Stimulated activated CD4-positive, alpha-beta T cell treated with anti-CD3 and anti-CD28 coated beads, Interleukin-4, amount 100 ng/mL, for 48 hours (primary cell): ENCODE data around the gene USP34.
"Not testable (repeated sequence)": the region's sequence is repeated elsewhere in the genome, so short reads cannot be mapped to it uniquely, and the experiment has no call there.

ENCODE experiments used
- DNase-seq, 2 donors: peaks; one replicate each; pipeline ENCODE4 v3.0.0-alpha.2; 2020; ENCODE audit warnings: low read depth in 2 of 2

USP34 gene

GRCh38 chr2:61185231-61185728 lies 285.6 kb downstream of the USP34 start:
- no peak for DNase-seq

DNA sequence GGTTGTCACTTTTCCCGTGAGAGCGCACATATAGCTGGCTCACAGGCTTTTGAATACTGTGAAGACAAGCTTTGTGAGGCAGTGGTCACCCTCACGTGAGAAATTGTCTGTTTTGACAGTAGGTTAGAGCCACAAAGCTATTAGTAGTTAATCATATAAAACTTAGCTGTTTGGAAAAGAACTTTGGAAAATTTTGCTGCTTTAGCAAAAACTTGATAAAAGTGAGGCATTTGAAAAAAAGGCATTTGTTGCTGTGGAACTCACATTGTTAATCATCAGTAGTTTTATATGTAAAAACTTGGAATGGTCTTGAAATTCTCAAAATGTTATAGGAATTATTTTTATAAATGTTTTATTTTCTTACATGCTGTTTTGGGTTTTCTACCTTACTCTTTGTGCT lies 286.6 kb downstream of the USP34 start:
- DNase-seq: no peak

- DNase-seq: no peak
Measured at GRCh38 chr2:61183795-61184194, 287.1 kb downstream of the USP34 start.

GRCh38 chr2:61182059-61182383 lies 288.9 kb downstream of the USP34 start:
- DNase-seq: no peak

GRCh38 chr2:61181382-61182058 lies 289.4 kb downstream of the USP34 start:
- DNase-seq: no peak

DNA sequence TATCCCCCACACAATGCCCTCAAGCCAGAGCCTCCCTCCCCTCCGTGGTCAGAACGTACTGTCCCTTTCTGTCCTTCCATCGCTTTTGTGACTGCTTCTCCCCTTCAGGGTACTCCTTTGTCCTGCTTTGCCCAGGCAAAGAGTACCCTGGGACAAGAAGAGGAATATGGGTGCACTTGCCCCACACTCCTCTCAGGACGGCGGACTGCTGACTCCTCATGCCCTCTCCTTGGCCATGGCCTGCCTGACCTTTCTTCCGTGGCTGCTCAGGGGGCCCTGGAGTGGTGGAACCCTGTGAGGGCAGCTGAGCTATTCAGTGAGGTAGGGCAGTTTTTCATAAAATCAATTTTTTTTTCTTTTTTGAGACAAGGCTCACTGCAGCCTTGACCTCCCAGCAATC lies 290.2 kb downstream of the USP34 start:
- no peak for DNase-seq

- DNase-seq: no peak
Measured at GRCh38 chr2:61179701-61180639, 290.9 kb downstream of the USP34 start.

DNA sequence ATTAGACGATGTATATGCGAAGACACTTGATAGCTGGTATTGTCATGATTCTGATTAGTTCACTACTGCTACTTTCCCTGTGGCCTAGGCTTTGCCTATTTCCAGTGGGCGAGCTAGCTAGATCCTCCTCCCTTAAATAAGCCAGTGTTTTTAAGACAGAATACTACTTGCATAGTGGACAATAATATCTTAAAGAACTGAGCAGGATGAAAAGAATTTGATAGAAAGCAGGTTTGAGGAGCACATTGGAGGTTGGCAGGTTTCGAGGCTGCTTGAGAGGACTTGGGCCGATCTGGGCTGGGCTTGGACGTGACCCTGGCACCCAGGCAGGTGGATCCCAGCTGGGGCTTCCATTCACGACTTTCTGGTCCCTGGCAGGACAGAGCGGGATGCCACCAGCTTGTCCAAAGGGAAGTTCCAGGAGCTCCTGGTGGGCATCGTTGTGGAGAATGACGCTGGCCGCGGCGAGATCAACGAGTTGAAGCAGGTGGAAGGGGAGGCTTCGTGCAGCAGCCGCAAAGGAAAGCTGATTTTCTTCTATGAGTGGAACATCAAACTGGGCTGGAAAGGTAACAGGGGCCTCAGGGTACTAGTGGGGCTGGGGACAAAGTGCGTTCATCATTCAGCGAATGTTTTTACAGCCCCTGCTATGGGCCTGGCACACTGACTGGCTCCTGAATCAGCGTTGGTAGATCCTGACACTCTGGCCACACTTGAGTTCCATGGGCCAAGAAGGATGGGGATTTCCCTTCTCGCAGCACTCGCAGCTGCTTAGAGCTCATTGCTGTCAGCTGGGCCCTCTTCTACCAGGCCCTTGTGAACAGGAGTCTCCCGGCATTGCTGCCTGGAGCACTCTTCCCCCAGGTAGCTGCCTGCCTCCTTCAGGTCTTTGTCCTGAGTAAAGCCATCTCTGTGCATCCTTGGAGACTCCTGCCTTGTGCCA lies 292.0 kb downstream of the USP34 start:
- peak in 1 of 2 donors; percentile 10 for DNase-seq

- peak; percentile 10 to 28 for DNase-seq
Measured at GRCh38 chr2:61177727-61178549, 292.9 kb downstream of the USP34 start.

DNA sequence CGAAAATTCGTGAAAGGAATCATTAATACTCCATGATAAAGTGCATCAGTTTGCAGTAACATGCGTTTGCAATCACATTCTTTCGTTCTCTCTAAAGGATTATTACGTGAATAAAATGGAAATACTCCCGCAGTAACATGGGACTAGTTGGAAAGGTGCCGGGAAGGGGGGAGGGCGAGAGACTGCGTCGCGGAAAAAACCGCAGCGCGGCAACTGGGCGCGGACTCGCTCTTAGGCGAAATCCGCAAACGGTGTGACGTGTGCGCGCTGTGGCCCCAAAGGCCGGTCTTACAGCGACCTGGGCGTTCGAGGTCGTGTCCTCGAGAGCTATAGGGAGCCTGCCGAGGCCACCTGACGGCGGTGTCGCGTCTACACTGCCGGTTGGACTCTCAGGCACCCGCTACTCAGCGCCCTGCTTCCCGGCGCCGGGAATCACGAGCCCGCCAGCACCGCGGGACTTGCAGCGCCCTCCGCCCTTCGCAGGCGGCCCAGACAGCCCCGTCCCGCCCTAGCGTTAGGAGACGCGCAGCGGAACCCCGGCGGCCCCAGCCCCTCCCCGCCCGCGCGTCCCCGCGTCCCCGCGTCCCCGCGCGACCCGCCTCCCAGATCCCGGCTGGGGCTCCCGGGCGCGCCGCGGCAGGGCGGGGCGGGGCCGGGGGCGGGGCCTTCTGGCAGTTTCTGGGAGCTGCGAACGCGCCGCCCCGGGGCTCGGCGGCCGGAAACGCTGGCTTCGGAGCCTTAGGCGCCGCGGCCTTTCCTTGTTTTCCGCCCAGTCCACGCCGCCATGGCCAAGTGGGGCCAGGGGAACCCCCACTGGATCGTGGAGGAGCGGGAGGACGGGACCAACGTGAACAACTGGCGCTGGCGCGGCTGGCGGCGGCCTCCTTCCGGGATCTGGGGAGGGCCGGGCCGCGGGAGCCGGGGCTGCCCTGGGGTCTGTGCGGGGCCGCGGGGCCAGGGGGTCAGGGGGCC lies 293.8 kb downstream of the USP34 start:
- DNase-seq: peak; percentile 92 to 94

- DNase-seq: no peak
Measured at GRCh38 chr2:61175036-61175435, 295.9 kb downstream of the USP34 start.

DNA sequence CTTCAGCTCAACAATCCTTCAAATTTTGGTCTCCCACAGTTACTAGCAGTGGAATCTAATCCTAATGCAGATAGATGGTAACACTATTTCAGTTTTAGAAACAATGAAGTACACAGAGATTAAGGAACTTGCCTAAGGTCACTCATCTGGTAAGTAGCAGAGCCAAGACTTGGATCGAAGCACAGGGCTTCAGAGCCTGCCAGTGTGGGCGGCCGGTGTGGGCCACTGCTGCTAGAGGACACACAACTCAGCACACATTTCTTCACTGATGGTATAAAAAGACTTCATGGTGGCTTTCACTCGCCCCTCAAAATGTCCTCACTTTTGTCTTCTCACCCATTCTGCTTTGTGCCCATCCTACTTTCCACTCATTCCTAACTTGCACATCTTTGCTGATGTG lies 297.8 kb downstream of the USP34 start:
- no peak for DNase-seq

DNA sequence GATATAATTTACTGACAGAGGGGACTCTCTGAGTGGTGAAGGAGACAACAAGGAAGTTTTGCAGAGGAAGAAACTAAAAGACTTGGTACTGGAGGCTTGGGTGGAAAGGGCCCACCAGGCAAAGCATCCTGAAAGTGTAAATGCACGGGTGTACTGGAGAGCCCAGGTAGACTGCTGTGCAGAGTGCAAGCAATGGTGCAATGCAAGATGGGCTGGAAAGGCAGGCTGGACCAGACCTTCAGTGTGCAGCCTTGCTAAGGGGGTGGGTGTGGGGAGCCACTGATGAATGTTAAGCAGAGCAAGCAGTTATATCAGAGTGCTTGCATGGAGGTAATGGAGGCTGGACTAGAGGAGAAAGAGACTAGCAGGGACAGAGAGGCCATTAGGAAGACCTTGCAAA lies 298.2 kb downstream of the USP34 start:
- DNase-seq: no peak

GRCh38 chr2:61167579-61167978 lies 303.3 kb downstream of the USP34 start:
- no peak for DNase-seq

DNA sequence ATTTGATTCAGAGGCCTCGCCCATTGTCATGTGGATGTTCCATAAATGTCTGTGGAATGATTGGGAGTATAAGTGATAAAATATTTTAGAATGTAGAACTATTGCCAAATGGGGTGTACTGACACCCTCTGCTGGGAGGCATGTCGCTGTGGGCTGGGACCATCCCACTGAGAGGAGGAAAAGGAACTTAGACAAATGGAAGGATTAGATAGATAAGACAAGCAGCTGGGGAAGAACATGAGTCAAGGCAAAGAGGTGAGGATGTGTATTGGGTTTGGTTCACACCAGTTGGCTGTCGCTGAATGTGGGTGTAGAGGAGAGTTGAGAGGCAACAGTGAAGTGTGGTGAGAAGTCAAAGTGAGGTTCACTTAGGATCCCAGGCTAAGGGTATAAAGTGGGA lies 304.9 kb downstream of the USP34 start:
- DNase-seq: no peak

DNA sequence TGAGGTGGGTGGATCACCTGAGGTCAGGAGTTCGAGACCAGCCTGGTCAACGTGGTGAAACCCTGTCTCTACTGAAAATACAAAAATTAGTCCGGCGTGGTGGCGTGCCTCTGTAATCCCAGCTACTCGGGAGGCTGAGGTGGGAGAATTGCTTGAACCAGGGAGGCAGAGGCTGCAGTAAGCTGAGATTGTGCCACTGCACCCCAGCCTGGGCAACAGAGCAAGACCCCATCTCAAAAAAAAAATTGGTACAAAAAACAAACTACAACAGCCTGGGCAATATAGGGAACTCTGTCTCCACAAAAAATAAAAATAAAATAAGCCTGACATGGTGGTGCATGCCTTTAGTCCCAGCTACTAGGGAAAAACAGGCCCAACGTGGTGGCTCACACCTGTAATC lies 305.8 kb downstream of the USP34 start:
- DNase-seq: not testable (repeated sequence)

- DNase-seq: no peak
Measured at GRCh38 chr2:61162721-61163120, 308.2 kb downstream of the USP34 start.

DNA sequence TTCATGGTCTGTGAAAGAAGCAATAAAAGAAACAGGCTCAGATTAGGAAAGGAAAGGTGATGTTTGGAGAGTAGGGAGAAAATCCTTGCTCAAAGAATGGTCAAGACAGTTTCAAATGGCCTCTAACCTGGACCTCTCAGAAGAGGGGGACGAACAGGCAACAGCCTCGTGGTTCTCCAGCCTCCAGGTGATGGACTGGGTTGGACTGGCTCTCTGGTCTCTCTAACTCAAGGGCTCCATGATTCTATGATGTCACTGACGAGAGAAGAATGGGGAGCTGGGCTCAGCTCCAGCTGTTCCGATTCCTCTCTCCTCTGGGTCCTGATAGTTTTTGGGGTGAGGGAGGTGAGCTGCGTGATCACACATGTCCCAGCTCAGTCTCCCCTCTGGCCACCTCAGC lies 309.0 kb downstream of the USP34 start, which contains the start of gene C2orf74:
TSS of gene C2orf74 (plus strand) at position 301 of the 400 bp plus-strand sequence. CDS start 327 bp downstream, outside the sequence.
- DNase-seq: no peak

DNA sequence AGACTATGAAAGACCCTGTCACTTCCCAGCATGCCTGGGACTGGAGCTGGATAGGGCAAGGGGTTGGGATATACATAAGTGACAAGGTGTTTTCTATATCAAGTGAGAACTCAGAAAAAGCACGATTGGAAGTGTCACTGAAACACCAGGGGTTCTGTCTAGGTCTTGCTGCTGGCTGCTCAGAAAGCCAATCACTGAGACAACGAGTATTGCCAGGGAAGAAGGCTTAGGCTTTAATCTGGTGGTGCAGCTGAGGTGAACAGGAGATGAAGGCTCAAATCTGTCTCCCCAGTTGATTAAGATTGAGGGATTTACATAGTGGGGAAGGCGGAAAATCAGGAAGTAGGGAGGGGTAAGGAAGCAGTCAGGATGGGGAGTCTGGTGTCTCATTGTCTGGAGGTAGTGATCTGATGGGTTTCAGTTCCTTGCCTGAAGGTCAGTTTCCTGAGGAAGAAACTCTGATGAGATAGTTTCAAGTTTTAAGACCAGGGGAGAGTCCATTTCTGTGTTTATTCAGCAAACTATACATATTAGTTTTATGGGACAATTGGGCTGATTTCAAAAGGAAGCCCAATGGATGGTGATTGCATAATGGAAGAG lies 312.4 kb downstream of the USP34 start:
- DNase-seq: no peak
